RWPE1 (cell line): Measurements from ENCODE around the gene CDKAL1.

Experiments used
- CTCF ChIA-PET: fragments of 350-600 bp; sonication (Branson Sonifier 250); formaldehyde crosslinking; extraction: SDS; loops from one replicate; lab custom pipeline; 2021; lab: Yijun Ruan, JAX
- POLR2A ChIA-PET: fragments of 400-600 bp; formaldehyde crosslinking; extraction: SDS; loops from one replicate; lab custom pipeline; 2020; ENCODE audit warnings: antibody characterized with exemption; ENCODE audit not compliant: low non-redundant PET; lab: Yijun Ruan, JAX
- DNase-seq: peaks from one replicate; pipeline ENCODE4 v3.0.0; 2012; ENCODE audit warnings: low spot score
- H3K27ac ChIP-seq: fragments of 450-650 bp; 2 replicates; pipeline ENCODE4 v1.5.1; 2017
- TF ChIP-seq, protein P1 (sequence below): fragments of 450-650 bp; conservative IDR thresholded peaks from 2 replicates; pipeline ENCODE4 v1.5.1; 2017; ENCODE audit warnings: low read depth, mild to moderate bottlenecking

The CDKAL1 gene

GRCh38 chr6:20893412-20893811 lies 359.2 kb downstream of the CDKAL1 start:
- no peak for DNase-seq
- ChIA-PET CTCF (interaction anchor here (0.8 kb wide), 1 partner anchor 1935 kb away, joined by 3 read pairs; no protein-coding TSS in a partner anchor), POLR2A (no interaction called here)

GRCh38 chr6:20900389-20901160 lies 366.3 kb downstream of the CDKAL1 start:
- H3K27ac ChIP-seq, result no peak overlapping the region
- ChIA-PET CTCF (interaction anchor here (0.7 kb wide), 1 partner anchor 499 kb away, joined by 3 read pairs; no protein-coding TSS in a partner anchor), POLR2A (no interaction called here)
- DNase-seq, result no peak
- TF ChIP-seq, protein P1, sequence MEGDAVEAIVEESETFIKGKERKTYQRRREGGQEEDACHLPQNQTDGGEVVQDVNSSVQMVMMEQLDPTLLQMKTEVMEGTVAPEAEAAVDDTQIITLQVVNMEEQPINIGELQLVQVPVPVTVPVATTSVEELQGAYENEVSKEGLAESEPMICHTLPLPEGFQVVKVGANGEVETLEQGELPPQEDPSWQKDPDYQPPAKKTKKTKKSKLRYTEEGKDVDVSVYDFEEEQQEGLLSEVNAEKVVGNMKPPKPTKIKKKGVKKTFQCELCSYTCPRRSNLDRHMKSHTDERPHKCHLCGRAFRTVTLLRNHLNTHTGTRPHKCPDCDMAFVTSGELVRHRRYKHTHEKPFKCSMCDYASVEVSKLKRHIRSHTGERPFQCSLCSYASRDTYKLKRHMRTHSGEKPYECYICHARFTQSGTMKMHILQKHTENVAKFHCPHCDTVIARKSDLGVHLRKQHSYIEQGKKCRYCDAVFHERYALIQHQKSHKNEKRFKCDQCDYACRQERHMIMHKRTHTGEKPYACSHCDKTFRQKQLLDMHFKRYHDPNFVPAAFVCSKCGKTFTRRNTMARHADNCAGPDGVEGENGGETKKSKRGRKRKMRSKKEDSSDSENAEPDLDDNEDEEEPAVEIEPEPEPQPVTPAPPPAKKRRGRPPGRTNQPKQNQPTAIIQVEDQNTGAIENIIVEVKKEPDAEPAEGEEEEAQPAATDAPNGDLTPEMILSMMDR, result no peak

More at GRCh38 chr6:20893412-20893811, 359.2 kb downstream of the CDKAL1 start:
- TF ChIP-seq, protein P1, result no peak
- H3K27ac ChIP-seq, result no peak overlapping the region

GRCh38 chr6:20905377-20905776 lies 371.1 kb downstream of the CDKAL1 start:
- TF ChIP-seq, protein P1, result no peak
- POLR2A ChIA-PET, result no interaction called here
- H3K27ac ChIP-seq, result no peak overlapping the region
- CTCF ChIA-PET, result no interaction called here
- DNase-seq, result no peak

GRCh38 chr6:20906945-20907344 lies 372.7 kb downstream of the CDKAL1 start:
- ChIA-PET CTCF (interaction anchor here (0.5 kb wide), 1 partner anchor 56 kb away, joined by 5 read pairs; no protein-coding TSS in a partner anchor), POLR2A (no interaction called here)
- TF ChIP-seq, protein P1, result no peak
- peak; percentile 63 for DNase-seq
- peak overlapping the region; percentile 78 for H3K27ac ChIP-seq

DNA sequence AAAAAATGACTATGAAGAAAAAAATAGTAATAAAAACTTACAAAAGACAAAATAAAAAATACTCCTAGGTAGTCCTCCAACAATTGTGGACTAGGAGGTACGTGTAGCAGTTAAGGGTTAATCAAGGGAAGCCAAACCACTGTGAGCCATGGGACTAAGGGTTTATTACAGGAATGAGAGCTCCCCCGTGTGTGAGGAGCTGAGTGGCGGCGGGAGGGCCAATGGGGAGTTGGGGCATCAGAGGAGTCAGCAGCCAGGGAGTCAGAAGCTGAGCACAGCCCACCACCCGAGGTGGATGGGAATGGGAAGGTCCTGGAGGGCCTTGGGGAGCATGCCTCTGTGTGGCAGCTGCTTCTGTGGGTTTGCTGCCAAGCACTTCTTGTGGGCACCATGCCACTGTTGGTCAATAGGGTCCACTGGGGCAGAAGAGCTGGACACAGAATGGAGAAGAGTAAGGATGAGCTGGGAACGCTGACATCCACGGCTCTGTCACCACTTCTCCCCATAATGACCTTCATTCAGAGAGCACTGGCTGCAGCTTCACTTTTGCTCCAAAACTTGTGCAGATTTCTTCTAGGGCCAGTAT lies 373.3 kb downstream of the CDKAL1 start:
- ChIA-PET POLR2A (no interaction called here), CTCF (interaction anchor here (0.5 kb wide), 1 partner anchor 56 kb away, joined by 5 read pairs; no protein-coding TSS in a partner anchor)
- DNase-seq, result no peak
- TF ChIP-seq, protein P1, result no peak
- peak overlapping the region; percentile 78 for H3K27ac ChIP-seq

- CTCF ChIA-PET, result interaction anchor here (0.6 kb wide), 1 partner anchor 92 kb away, joined by 3 read pairs; no protein-coding TSS in a partner anchor
- DNase-seq, result no peak
- POLR2A ChIA-PET, result no interaction called here
- TF ChIP-seq, protein P1, result no peak
- H3K27ac ChIP-seq, result no peak overlapping the region
Measured at GRCh38 chr6:20909621-20910020, 375.4 kb downstream of the CDKAL1 start.
